Measurements from ENCODE around the gene AOPEP.
A peak's percentile ranks its signal among the peaks of the same experiment; 100 is the strongest.

Gene AOPEP

GRCh38 chr9:94726495-94727191, at the start of gene AOPEP:
TSS of gene AOPEP (plus strand) at chr9:94726699. CDS start at chr9:94759784, 33,085 bp downstream.
- DNase-seq = peak; percentile 95

GRCh38 chr9:94677929-94678328, 48.6 kb upstream of the AOPEP start:
- DNase-seq = no peak

- DNase-seq = no peak
These were observed 46.9 kb upstream of the AOPEP start for GRCh38 chr9:94679587-94679986.

GRCh38 chr9:94680020-94680419, 46.5 kb upstream of the AOPEP start:
- no peak for DNase-seq

- no peak for DNase-seq
These were observed 45.9 kb upstream of the AOPEP start for GRCh38 chr9:94680621-94681020.

GRCh38 chr9:94681508-94681907, 45.0 kb upstream of the AOPEP start:
- peak; percentile 60 for DNase-seq

GRCh38 chr9:94685359-94685758, 41.1 kb upstream of the AOPEP start:
- no peak for DNase-seq

GRCh38 chr9:94687451-94687850, 39.0 kb upstream of the AOPEP start:
- DNase-seq = no peak

- no peak for DNase-seq
These were observed 36.2 kb upstream of the AOPEP start for GRCh38 chr9:94690344-94690743.

- no peak for DNase-seq
These were observed 33.9 kb upstream of the AOPEP start for GRCh38 chr9:94692601-94693000.

- DNase-seq = no peak
These were observed 32.9 kb upstream of the AOPEP start for GRCh38 chr9:94693485-94694204.

- no peak for DNase-seq
These were observed 30.0 kb upstream of the AOPEP start for GRCh38 chr9:94696545-94696944.

- DNase-seq = no peak
These were observed 28.4 kb upstream of the AOPEP start for GRCh38 chr9:94697972-94698581.

GRCh38 chr9:94699715-94700373, 26.7 kb upstream of the AOPEP start:
- DNase-seq = no peak

- no peak for DNase-seq
These were observed 26.1 kb upstream of the AOPEP start for GRCh38 chr9:94700445-94700844.

- DNase-seq = no peak
These were observed 22.9 kb upstream of the AOPEP start for GRCh38 chr9:94703488-94704140.

- DNase-seq = no peak
These were observed 21.3 kb upstream of the AOPEP start for GRCh38 chr9:94705162-94705702.

GRCh38 chr9:94706922-94707321, 19.6 kb upstream of the AOPEP start:
- no peak for DNase-seq

GRCh38 chr9:94713436-94714215, 12.9 kb upstream of the AOPEP start:
- no peak for DNase-seq

GRCh38 chr9:94714494-94714893, 12.0 kb upstream of the AOPEP start:
- DNase-seq = no peak

GRCh38 chr9:94717761-94718160, 8.7 kb upstream of the AOPEP start:
- DNase-seq = no peak

- no peak for DNase-seq
These were observed 7.6 kb upstream of the AOPEP start for GRCh38 chr9:94718936-94719335.

Measured in hematopoietic multipotent progenitor cell treated with erythropoietin and hydrocortisone succinate and interleukin-3 and kit ligand, for 8 days (in vitro differentiated cells).